GM12878 (cell line): ENCODE measurements around the gene ZNF396. TPM values are rescaled to one million over a fixed set of nuclear protein-coding genes. Genes with fewer than 3 reads are reported as not detected.

Experiments used
- CBFB ChIP-seq: IDR thresholded peaks from 2 replicates; pipeline ENCODE4 v1.6.1; 2016; ENCODE audit warnings: antibody characterized with exemption, low read depth
- EED ChIP-seq: sonication (generic); IDR thresholded peaks from 2 replicates; pipeline ENCODE4 v1.6.1; 2016; ENCODE audit warnings: antibody characterized with exemption, low read depth
- HDAC2 ChIP-seq: fragments of 200-600 bp; sonication (generic); IDR thresholded peaks from 2 replicates; pipeline ENCODE4 v1.6.1; 2017
- MEF2B ChIP-seq: fragments of 450-650 bp; IDR thresholded peaks from 2 replicates; pipeline ENCODE4 v1.6.1; 2018; ENCODE audit warnings: mild to moderate bottlenecking, moderate library complexity; ENCODE audit not compliant: partially characterized antibody, poor library complexity, severe bottlenecking
- NFIC ChIP-seq: IDR thresholded peaks from 2 replicates; pipeline ENCODE4 v1.6.1; 2012; ENCODE audit warnings: low read depth, mild to moderate bottlenecking, inconsistent platforms, low read length, moderate library complexity
- NRF1 ChIP-seq: conservative IDR thresholded peaks from 2 replicates; pipeline ENCODE4 v1.6.1; 2011; ENCODE audit warnings: mild to moderate bottlenecking, low read depth, low read length, improper control_type of control experiment
- POLR2A ChIP-seq: IDR thresholded peaks from 2 replicates; pipeline ENCODE4 v1.6.1; 2011; ENCODE audit warnings: low read depth, mild to moderate bottlenecking, low read length
- POLR2AphosphoS2 ChIP-seq: IDR thresholded peaks from 2 replicates; pipeline ENCODE4 v1.6.1; 2011; ENCODE audit warnings: low read depth, mild to moderate bottlenecking, low read length, improper control_type of control experiment, moderate library complexity
- RELB ChIP-seq: fragments of 450-650 bp; IDR thresholded peaks from 2 replicates; pipeline ENCODE4 v1.6.1; 2017; ENCODE audit warnings: low read depth, mild to moderate bottlenecking, moderate library complexity
- SUPT20H ChIP-seq: IDR thresholded peaks from 2 replicates; pipeline ENCODE4 v1.6.1; 2011; ENCODE audit warnings: low read depth, mild to moderate bottlenecking, low read length, moderate library complexity, borderline replicate concordance; ENCODE audit not compliant: control insufficient read depth
- TCF7 ChIP-seq: IDR thresholded peaks from 2 replicates; pipeline ENCODE4 v1.6.1; 2014; ENCODE audit warnings: antibody characterized with exemption, borderline replicate concordance
- YY1 ChIP-seq: IDR thresholded peaks from 2 replicates; pipeline ENCODE4 v1.6.1; 2011; ENCODE audit warnings: low read depth, mild to moderate bottlenecking, low read length
- ZNF207 ChIP-seq: fragments of 450-650 bp; IDR thresholded peaks from 2 replicates; pipeline ENCODE4 v1.6.1; 2014; ENCODE audit warnings: antibody characterized with exemption, mild to moderate bottlenecking, borderline replicate concordance
- polyA plus RNA-seq, 11 experiments: library from polyadenylated mRNA; depleted of rRNA in 4 of 11; unstranded in 6 of 11; stranded (reverse) in 5 of 11; fragments of >200 nt; fragmentation: Nextera tagmentation in 4 of 11; fragmentation: Illumina TruSeq in 1 of 11; extraction: Ambion mirVana in 4 of 11; extraction: Trizol in 1 of 11; gene quantifications; 1 replicate in 1 of 11; 2 replicates in 10 of 11; pipeline versions ENCODE4 v1.2.1 to v1.2.3, GENCODE V29; 2011 to 2016; ENCODE audit warnings: inconsistent platforms in 2 of 11, missing spikeins in 2 of 11, low read depth in 1 of 11
- total RNA-seq, 4 experiments: library from RNA; depleted of rRNA in 3 of 4; stranded (reverse); fragments of >200 nt in 3 of 4; fragmentation: Illumina TruSeq in 1 of 4; extraction: Trizol in 1 of 4; gene quantifications; 2 replicates each; pipeline versions ENCODE4 v1.2.1 to v1.2.3, GENCODE V29; 2013 to 2021
- TF ChIP-seq, protein P1 (sequence below): IDR thresholded peaks from 2 replicates; pipeline ENCODE4 v1.6.1; 2011; ENCODE audit warnings: borderline replicate concordance, low read depth, mild to moderate bottlenecking, moderate library complexity, low read length; ENCODE audit not compliant: insufficient read depth, poor library complexity, severe bottlenecking
- TF ChIP-seq, protein P2 (sequence below): fragments of 450-650 bp; IDR thresholded peaks from 2 replicates; pipeline ENCODE4 v1.6.1; 2016; ENCODE audit warnings: mild to moderate bottlenecking, moderate library complexity, borderline replicate concordance
- TF ChIP-seq, protein P3 (sequence below), 3 experiments: IDR thresholded peaks in 2 of 3; conservative IDR thresholded peaks in 1 of 3; 2 replicates each; pipeline ENCODE4 v1.5.1; 2011; ENCODE audit warnings: low read depth in 3 of 3, low read length in 3 of 3, mild to moderate bottlenecking in 3 of 3, control low read depth in 2 of 3, moderate library complexity in 2 of 3, inconsistent platforms in 1 of 3, mixed read lengths in 1 of 3; ENCODE audit not compliant: control insufficient read depth in 2 of 3, insufficient read depth in 1 of 3; ENCODE audit errors: extremely low read depth in 1 of 3
- TF ChIP-seq, protein P4 (sequence below): fragments of 450-650 bp; IDR thresholded peaks from 2 replicates; pipeline ENCODE4 v1.6.1; 2017; ENCODE audit warnings: mild to moderate bottlenecking, low read depth, inconsistent platforms; ENCODE audit not compliant: poor library complexity, severe bottlenecking

ZNF396 gene
- total and polyA plus RNA-seq, 10 of the 15 experiments (the other 5 are each of a cell fraction or from before 2014, with no cell fraction given): 0.14 to 0.79 (median 0.47) TPM

GRCh38 chr18:35343936-35344735 lies 33.0 kb downstream of the ZNF396 start, which contains the start of gene ZNF24 (continued):
- TF ChIP-seq, protein P1, sequence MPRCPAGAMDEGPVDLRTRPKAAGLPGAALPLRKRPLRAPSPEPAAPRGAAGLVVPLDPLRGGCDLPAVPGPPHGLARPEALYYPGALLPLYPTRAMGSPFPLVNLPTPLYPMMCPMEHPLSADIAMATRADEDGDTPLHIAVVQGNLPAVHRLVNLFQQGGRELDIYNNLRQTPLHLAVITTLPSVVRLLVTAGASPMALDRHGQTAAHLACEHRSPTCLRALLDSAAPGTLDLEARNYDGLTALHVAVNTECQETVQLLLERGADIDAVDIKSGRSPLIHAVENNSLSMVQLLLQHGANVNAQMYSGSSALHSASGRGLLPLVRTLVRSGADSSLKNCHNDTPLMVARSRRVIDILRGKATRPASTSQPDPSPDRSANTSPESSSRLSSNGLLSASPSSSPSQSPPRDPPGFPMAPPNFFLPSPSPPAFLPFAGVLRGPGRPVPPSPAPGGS: no peak
- TF ChIP-seq HDAC2 (no peak), YY1 (0 out of 2 replicates have a peak, but pooled peaks have one; percentile 49), ZNF207 (peak; percentile 55; the same call in 1 of the 2 replicates), EED (no peak), POLR2AphosphoS2 (peak; percentile 82), TCF7 (no peak), SUPT20H (no peak), CBFB (peak; percentile 51; the same call in 1 of the 2 replicates), NFIC (no peak), POLR2A (peak; percentile 91), NRF1 (0 out of 2 replicates have a peak, but pooled peaks have one; percentile 31), MEF2B (peak; percentile 82), RELB (peak; percentile 79)
- TF ChIP-seq, protein P2, sequence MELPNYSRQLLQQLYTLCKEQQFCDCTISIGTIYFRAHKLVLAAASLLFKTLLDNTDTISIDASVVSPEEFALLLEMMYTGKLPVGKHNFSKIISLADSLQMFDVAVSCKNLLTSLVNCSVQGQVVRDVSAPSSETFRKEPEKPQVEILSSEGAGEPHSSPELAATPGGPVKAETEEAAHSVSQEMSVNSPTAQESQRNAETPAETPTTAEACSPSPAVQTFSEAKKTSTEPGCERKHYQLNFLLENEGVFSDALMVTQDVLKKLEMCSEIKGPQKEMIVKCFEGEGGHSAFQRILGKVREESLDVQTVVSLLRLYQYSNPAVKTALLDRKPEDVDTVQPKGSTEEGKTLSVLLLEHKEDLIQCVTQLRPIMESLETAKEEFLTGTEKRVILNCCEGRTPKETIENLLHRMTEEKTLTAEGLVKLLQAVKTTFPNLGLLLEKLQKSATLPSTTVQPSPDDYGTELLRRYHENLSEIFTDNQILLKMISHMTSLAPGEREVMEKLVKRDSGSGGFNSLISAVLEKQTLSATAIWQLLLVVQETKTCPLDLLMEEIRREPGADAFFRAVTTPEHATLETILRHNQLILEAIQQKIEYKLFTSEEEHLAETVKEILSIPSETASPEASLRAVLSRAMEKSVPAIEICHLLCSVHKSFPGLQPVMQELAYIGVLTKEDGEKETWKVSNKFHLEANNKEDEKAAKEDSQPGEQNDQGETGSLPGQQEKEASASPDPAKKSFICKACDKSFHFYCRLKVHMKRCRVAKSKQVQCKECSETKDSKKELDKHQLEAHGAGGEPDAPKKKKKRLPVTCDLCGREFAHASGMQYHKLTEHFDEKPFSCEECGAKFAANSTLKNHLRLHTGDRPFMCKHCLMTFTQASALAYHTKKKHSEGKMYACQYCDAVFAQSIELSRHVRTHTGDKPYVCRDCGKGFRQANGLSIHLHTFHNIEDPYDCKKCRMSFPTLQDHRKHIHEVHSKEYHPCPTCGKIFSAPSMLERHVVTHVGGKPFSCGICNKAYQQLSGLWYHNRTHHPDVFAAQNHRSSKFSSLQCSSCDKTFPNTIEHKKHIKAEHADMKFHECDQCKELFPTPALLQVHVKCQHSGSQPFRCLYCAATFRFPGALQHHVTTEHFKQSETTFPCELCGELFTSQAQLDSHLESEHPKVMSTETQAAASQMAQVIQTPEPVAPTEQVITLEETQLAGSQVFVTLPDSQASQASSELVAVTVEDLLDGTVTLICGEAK: peak; percentile 64
- TF ChIP-seq, protein P3, sequence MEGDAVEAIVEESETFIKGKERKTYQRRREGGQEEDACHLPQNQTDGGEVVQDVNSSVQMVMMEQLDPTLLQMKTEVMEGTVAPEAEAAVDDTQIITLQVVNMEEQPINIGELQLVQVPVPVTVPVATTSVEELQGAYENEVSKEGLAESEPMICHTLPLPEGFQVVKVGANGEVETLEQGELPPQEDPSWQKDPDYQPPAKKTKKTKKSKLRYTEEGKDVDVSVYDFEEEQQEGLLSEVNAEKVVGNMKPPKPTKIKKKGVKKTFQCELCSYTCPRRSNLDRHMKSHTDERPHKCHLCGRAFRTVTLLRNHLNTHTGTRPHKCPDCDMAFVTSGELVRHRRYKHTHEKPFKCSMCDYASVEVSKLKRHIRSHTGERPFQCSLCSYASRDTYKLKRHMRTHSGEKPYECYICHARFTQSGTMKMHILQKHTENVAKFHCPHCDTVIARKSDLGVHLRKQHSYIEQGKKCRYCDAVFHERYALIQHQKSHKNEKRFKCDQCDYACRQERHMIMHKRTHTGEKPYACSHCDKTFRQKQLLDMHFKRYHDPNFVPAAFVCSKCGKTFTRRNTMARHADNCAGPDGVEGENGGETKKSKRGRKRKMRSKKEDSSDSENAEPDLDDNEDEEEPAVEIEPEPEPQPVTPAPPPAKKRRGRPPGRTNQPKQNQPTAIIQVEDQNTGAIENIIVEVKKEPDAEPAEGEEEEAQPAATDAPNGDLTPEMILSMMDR (IDR thresholded peaks at IDR 0.05 in 2 of 3, conservative IDR thresholded peaks at IDR 0.05 in 1 of 3; ENCODE audit: control insufficient read depth in 2 of 3, extremely low read depth in 1 of 3, insufficient read depth in 1 of 3, low read depth in 3 of 3, low read length in 3 of 3): no peak
- TF ChIP-seq, protein P4, sequence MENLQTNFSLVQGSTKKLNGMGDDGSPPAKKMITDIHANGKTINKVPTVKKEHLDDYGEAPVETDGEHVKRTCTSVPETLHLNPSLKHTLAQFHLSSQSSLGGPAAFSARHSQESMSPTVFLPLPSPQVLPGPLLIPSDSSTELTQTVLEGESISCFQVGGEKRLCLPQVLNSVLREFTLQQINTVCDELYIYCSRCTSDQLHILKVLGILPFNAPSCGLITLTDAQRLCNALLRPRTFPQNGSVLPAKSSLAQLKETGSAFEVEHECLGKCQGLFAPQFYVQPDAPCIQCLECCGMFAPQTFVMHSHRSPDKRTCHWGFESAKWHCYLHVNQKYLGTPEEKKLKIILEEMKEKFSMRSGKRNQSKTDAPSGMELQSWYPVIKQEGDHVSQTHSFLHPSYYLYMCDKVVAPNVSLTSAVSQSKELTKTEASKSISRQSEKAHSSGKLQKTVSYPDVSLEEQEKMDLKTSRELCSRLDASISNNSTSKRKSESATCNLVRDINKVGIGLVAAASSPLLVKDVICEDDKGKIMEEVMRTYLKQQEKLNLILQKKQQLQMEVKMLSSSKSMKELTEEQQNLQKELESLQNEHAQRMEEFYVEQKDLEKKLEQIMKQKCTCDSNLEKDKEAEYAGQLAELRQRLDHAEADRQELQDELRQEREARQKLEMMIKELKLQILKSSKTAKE: no peak
